Mesenchymal stem cell (in vitro differentiated cells and primary cell): ENCODE measurements around the gene RPS15.

Source experiments
- DNase-seq: peaks from one replicate; pipeline ENCODE4 v3.0.0-alpha.2; 2013
- H2AFZ ChIP-seq: one replicate; pipeline ENCODE4 v1.6.1; 2013; ENCODE audit warnings: low read depth, mild to moderate bottlenecking, control low read depth, inconsistent platforms, low read length, moderate library complexity
- H2AK5ac ChIP-seq: 2 replicates; pipeline ENCODE4 v1.6.1; 2013; ENCODE audit warnings: low read length, moderate library complexity, mild to moderate bottlenecking, inconsistent platforms; ENCODE audit not compliant: severe bottlenecking
- H2BK120ac ChIP-seq: one replicate; pipeline ENCODE4 v1.6.1; 2013; ENCODE audit warnings: low read depth, mild to moderate bottlenecking, inconsistent platforms, low read length, moderate library complexity
- H2BK12ac ChIP-seq, 2 experiments: one replicate each; pipeline ENCODE4 v1.6.1; 2013; ENCODE audit warnings: inconsistent platforms in 2 of 2, low read length in 2 of 2, mild to moderate bottlenecking in 2 of 2, moderate library complexity in 2 of 2, control low read depth in 1 of 2
- H2BK15ac ChIP-seq: one replicate; pipeline ENCODE4 v1.6.1; 2013; ENCODE audit warnings: mild to moderate bottlenecking, low read depth, inconsistent platforms; ENCODE audit not compliant: poor library complexity, severe bottlenecking
- H2BK5ac ChIP-seq: 2 replicates; pipeline ENCODE4 v1.6.1; 2013; ENCODE audit warnings: low read depth, mild to moderate bottlenecking, low read length, control low read depth, inconsistent platforms; ENCODE audit not compliant: poor library complexity, severe bottlenecking
- H3K14ac ChIP-seq, 2 experiments: one replicate each; pipeline ENCODE4 v1.6.1; 2013; ENCODE audit warnings: inconsistent platforms in 2 of 2, low read length in 2 of 2, control low read depth in 1 of 2, mild to moderate bottlenecking in 1 of 2, moderate library complexity in 1 of 2
- H3K18ac ChIP-seq, 2 experiments: one replicate each; pipeline ENCODE4 v1.6.1; 2013; ENCODE audit warnings: inconsistent platforms in 2 of 2, low read length in 2 of 2, control low read depth in 1 of 2, low read depth in 1 of 2, mild to moderate bottlenecking in 1 of 2
- H3K23ac ChIP-seq, 2 experiments: one replicate each; pipeline ENCODE4 v1.6.1; 2013; ENCODE audit warnings: inconsistent platforms in 2 of 2, low read length in 2 of 2, mild to moderate bottlenecking in 2 of 2, moderate library complexity in 2 of 2, control low read depth in 1 of 2
- H3K27ac ChIP-seq: 2 replicates; pipeline ENCODE4 v1.5.1; 2013; ENCODE audit warnings: mild to moderate bottlenecking, moderate library complexity, low read length, control low read depth, inconsistent platforms; ENCODE audit not compliant: poor library complexity, severe bottlenecking
- H3K27me3 ChIP-seq, 2 experiments: 2 replicates each; pipeline versions ENCODE4 v1.6.1 to v1.7.0; 2013; ENCODE audit warnings: low read length in 2 of 2, mild to moderate bottlenecking in 2 of 2, moderate library complexity in 2 of 2, control low read depth in 1 of 2, inconsistent platforms in 1 of 2; ENCODE audit not compliant: control insufficient read depth in 1 of 2, insufficient read depth in 1 of 2
- H3K36me3 ChIP-seq, 2 experiments: 2 replicates each; pipeline versions ENCODE4 v1.6.1 to v1.7.0; 2013; ENCODE audit warnings: low read length in 2 of 2, control low read depth in 1 of 2, inconsistent platforms in 1 of 2, low read depth in 1 of 2, mild to moderate bottlenecking in 1 of 2; ENCODE audit not compliant: insufficient read depth in 2 of 2, control insufficient read depth in 1 of 2
- H3K4ac ChIP-seq, 2 experiments: one replicate each; pipeline ENCODE4 v1.6.1; 2013; ENCODE audit warnings: inconsistent platforms in 2 of 2, low read length in 2 of 2, mild to moderate bottlenecking in 2 of 2, moderate library complexity in 2 of 2, control low read depth in 1 of 2, low read depth in 1 of 2
- H3K4me1 ChIP-seq: 2 replicates; pipeline ENCODE4 v1.6.1; 2013; ENCODE audit warnings: low read depth, low read length, control low read depth; ENCODE audit not compliant: control insufficient read depth, insufficient read depth
- H3K4me2 ChIP-seq: 2 replicates; pipeline ENCODE4 v1.6.1; 2013; ENCODE audit warnings: low read length, mild to moderate bottlenecking, inconsistent platforms; ENCODE audit not compliant: poor library complexity, severe bottlenecking
- H3K4me3 ChIP-seq, 2 experiments: 2 replicates each; pipeline versions ENCODE4 v1.5.1 to v1.7.0; 2013; ENCODE audit warnings: low read length in 2 of 2, mild to moderate bottlenecking in 2 of 2, control low read depth in 1 of 2, low read depth in 1 of 2; ENCODE audit not compliant: insufficient read depth in 1 of 2
- H3K79me1 ChIP-seq: replicated peaks from 2 replicates; pipeline ENCODE4 v1.6.1; 2013; ENCODE audit warnings: mild to moderate bottlenecking, control low read depth, low read length, inconsistent platforms; ENCODE audit not compliant: poor library complexity, severe bottlenecking
- H3K9ac ChIP-seq: 2 replicates; pipeline ENCODE4 v1.7.0; 2013; ENCODE audit warnings: mild to moderate bottlenecking, low read length, moderate library complexity
- H3K9me3 ChIP-seq: 2 replicates; pipeline ENCODE4 v1.7.0; 2013; ENCODE audit warnings: mild to moderate bottlenecking, low read length; ENCODE audit not compliant: control insufficient read depth
- H4K8ac ChIP-seq: one replicate; pipeline ENCODE4 v1.6.1; 2013; ENCODE audit warnings: inconsistent platforms, mild to moderate bottlenecking, low read length, moderate library complexity
- H4K91ac ChIP-seq: one replicate; pipeline ENCODE4 v1.6.1; 2013; ENCODE audit warnings: mild to moderate bottlenecking, low read length, inconsistent platforms
- WGBS: methylation state at CpG from one replicate; pipeline ENCODE4 v1.1.7; 2013; ENCODE audit warnings: mixed read lengths; 5-methylcytosine and 5-hydroxymethylcytosine counted together

RPS15 gene

DNA sequence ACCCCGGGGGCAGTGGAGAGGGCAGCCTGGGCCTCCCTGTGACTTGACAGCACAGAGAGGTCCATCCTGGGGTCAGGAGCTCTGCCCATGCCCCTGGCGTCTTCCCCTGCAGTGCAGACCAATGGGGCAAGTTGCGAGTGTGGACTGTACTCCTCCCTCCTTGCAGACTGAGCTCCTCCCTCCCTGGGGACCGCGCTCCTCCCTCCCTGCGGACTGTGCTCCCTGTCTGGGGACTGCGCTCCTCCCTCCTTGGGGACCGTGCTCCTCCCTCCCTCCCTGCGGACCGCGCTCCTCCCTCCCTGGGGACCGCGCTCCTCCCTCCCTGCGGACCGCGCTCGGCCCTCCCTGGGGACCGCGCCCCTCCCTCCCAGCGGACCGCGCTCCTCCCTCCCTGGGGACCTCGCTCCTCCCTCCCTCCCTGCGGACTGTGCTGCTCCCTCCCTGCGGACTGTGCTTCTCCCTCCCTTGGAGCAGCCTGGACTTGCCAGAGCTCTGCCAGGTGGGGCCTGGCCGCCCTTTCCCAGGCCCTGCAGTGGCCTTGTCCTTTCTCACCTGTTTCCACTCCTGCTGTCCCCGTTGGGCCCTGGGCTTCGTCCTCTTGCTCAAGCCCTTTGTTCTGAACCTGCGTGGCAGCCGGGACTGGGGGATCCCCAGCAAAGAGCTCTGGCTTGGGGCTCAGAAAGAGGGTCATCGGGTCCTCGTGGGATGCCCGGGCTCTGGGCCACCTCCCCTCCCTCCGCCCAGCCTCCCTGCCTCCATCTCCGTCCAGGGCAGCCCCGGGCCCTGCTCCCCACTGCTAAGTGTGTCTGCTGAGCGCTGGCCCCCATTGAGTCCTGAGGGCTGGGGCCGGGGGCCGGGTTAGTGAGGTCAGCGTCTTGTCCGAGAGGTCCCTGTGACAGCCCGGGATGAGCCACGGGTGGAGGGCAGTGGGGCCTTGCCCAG lies 43.7 kb upstream of the RPS15 start:
- Histone ChIP-seq H2BK5ac (no peak overlapping the region), H2AFZ (no peak overlapping the region), H2BK12ac (no peak overlapping the region), H3K4me2 (no peak overlapping the region), H3K4me3 (no peak overlapping the region), H3K27me3 (no peaks in the 10 kb centered on the region), H2BK15ac (no peak overlapping the region), H3K9ac (no peak overlapping the region), H4K8ac (no peak overlapping the region), H2BK120ac (no peak overlapping the region), H3K36me3 (peaks cover 23 to 77% of the 10 kb centered on the region in 2 experiments), H3K9me3 (no peaks in the 10 kb centered on the region), H3K4ac (no peak overlapping the region), H2AK5ac (no peak overlapping the region), H3K4me1 (peaks cover 18% of the 10 kb centered on the region), H3K79me1 (peaks cover 10% of the 10 kb centered on the region), H3K18ac (no peak overlapping the region), H3K23ac (no peak overlapping the region), H4K91ac (no peak overlapping the region), H3K27ac (no peak overlapping the region), H3K14ac (no peak overlapping the region)
- WGBS = 86% methylated on average over 36 of the region's 43 CpGs
- DNase-seq = no peak

DNA sequence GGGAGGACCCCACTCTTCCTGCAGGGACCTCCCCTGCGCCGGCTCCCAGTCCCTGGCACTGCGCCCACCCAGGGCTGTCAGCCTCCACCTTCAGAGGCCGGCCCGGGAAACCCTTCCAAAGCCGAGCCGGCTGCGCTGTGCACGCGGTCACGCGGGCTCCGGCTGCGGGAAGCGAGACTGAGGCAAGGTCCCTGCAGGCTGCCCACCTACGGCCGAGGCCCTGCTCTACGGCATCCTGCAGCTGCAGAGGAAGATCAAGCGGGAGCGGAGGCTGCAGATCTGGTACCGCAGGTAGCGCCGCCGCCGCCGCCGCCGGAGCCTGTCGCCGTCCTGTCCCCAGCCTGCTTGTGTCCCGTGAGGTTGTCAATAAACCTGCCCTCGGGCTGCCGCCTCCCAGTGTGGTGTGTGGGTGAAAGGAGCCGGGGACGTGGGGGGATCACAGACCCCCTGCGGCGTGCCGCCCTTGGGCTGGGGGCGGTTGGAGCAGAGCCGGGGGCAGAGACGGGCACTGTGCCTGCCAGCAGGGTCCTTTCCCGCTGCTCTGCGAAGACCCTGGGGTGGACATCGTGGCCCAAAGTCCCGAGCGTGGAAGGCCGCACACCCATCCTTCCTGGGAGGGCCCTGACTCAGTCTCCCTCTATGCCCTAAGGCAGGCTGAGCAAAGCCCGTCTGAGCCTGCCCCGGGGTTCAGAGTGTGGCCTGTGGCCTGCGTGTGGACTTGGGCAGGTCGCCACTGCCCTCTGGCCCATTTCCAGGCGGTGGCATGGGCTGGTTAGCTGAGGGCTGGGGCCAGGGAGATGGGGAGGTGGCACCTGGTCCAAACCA lies 42.8 kb upstream of the RPS15 start:
- H3K4me3 ChIP-seq = no peak overlapping the region
- no peak overlapping the region for H2BK5ac ChIP-seq
- WGBS = 95% methylated on average over 52 of the region's 52 CpGs
- H3K18ac ChIP-seq = no peak overlapping the region
- no peak overlapping the region for H3K9ac ChIP-seq
- H3K14ac ChIP-seq = no peak overlapping the region
- H4K91ac ChIP-seq = no peak overlapping the region
- H3K27me3 ChIP-seq = no peaks in the 10 kb centered on the region
- H2AFZ ChIP-seq = no peak overlapping the region
- peaks cover 24% of the 10 kb centered on the region for H3K4me1 ChIP-seq
- H2BK12ac ChIP-seq = no peak overlapping the region
- no peak overlapping the region for H2BK120ac ChIP-seq
- DNase-seq = no peak
- H3K4me2 ChIP-seq = no peak overlapping the region
- no peak overlapping the region for H4K8ac ChIP-seq
- no peak overlapping the region for H3K4ac ChIP-seq
- H3K23ac ChIP-seq = no peak overlapping the region
- peaks cover 21 to 70% of the 10 kb centered on the region in 2 experiments for H3K36me3 ChIP-seq
- H3K27ac ChIP-seq = no peak overlapping the region
- H2BK15ac ChIP-seq = no peak overlapping the region
- no peaks in the 10 kb centered on the region for H3K9me3 ChIP-seq
- H2AK5ac ChIP-seq = no peak overlapping the region
- H3K79me1 ChIP-seq = peaks cover 8% of the 10 kb centered on the region

DNA sequence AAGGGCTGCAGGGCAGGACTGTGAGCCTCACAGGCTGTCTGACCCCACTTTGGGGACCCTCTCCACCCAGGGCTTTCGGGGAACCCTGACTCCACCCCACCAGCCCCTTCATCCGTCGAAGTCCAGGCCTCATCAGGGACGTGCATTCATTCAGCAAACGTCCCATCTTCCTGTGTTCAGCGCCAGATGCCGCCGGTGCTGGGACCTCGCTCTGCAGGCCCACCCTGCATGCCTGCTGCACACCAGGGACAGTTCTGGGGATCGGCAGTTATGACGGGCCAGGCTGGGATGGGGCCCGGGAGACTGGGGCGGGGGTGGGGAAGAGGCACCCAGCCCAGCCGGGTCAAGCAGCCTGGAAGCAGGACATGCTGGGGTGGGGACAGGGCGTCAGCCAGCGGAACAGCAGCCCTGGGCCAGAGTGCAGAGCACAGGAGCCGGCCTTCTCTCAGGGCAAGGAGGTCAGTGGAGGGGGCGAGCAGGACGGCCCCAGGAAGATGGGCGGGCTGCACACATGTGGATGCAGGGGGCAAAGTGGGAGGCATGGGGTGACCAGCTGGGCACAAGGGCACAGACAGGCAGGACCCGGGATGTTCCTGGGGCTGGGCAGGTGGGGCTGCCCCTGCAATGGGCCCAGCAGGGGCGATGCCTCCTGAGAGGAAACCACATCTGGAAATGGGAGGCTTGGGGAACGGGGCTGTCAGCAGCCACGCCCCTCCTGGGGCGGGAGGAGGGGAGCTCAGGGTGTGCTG lies 42.0 kb upstream of the RPS15 start:
- Histone ChIP-seq H3K4me2 (no peak overlapping the region), H3K27ac (no peak overlapping the region), H3K27me3 (no peaks in the 10 kb centered on the region), H2BK120ac (no peak overlapping the region), H4K8ac (peak overlapping the region; percentile 12), H3K4ac (no peak overlapping the region), H3K9me3 (no peaks in the 10 kb centered on the region), H2AK5ac (no peak overlapping the region), H2BK5ac (no peak overlapping the region), H3K14ac (no peak overlapping the region), H2BK12ac (no peak overlapping the region), H3K18ac (no peak overlapping the region), H3K4me1 (peaks cover 32% of the 10 kb centered on the region), H3K79me1 (peaks cover 10% of the 10 kb centered on the region), H3K9ac (no peak overlapping the region), H3K4me3 (peak overlapping the region in 1 of 2 experiments; percentile 36), H3K23ac (no peak overlapping the region), H2AFZ (no peak overlapping the region), H3K36me3 (peaks cover 16 to 62% of the 10 kb centered on the region in 2 experiments), H2BK15ac (no peak overlapping the region), H4K91ac (no peak overlapping the region)
- 81% methylated on average over 24 of the region's 25 CpGs for WGBS
- DNase-seq = no peak
